GM18499 (cell line): ENCODE results near the gene SLC4A3.

ENCODE experiments used
- ATAC-seq: cut with Tn5 transposase; IDR thresholded peaks from one replicate; pipeline ENCODE4 v1.9.1; 2021; ENCODE audit warnings: moderate number of reproducible peaks; ENCODE audit not compliant: insufficient read depth, unreplicated experiment

SLC4A3 gene

GRCh38 chr2:219612577-219613286 lies 14.7 kb upstream of the SLC4A3 start:
- ATAC-seq, result peak; percentile 58

GRCh38 chr2:219613461-219614070 lies 13.9 kb upstream of the SLC4A3 start:
- no peak for ATAC-seq

- ATAC-seq, result no peak
These were observed 13.2 kb upstream of the SLC4A3 start for GRCh38 chr2:219614076-219614860.

GRCh38 chr2:219615036-219615435 lies 12.4 kb upstream of the SLC4A3 start:
- no peak for ATAC-seq

- ATAC-seq, result no peak
These were observed 11.5 kb upstream of the SLC4A3 start for GRCh38 chr2:219615894-219616293.

- ATAC-seq, result no peak
These were observed 10.9 kb upstream of the SLC4A3 start for GRCh38 chr2:219616550-219616949.

- no peak for ATAC-seq
These were observed 8.7 kb upstream of the SLC4A3 start for GRCh38 chr2:219618733-219619122.

GRCh38 chr2:219619235-219619634 lies 8.2 kb upstream of the SLC4A3 start:
- no peak for ATAC-seq

GRCh38 chr2:219620546-219620945 lies 6.9 kb upstream of the SLC4A3 start:
- ATAC-seq, result no peak

GRCh38 chr2:219621935-219622334 lies 5.5 kb upstream of the SLC4A3 start:
- no peak for ATAC-seq

GRCh38 chr2:219622472-219622871 lies 5.0 kb upstream of the SLC4A3 start:
- no peak for ATAC-seq

- no peak for ATAC-seq
These were observed 2.9 kb upstream of the SLC4A3 start for GRCh38 chr2:219624565-219624964.

- no peak for ATAC-seq
These were observed 2.3 kb upstream of the SLC4A3 start for GRCh38 chr2:219625179-219625578.

- no peak for ATAC-seq
These were observed 890 bp upstream of the SLC4A3 start for GRCh38 chr2:219626540-219626939.

- no peak for ATAC-seq
These were observed 980 bp downstream of the SLC4A3 start for GRCh38 chr2:219628235-219628985.

GRCh38 chr2:219628986-219629901 lies 1.8 kb downstream of the SLC4A3 start:
- no peak for ATAC-seq

- ATAC-seq, result no peak
These were observed 2.7 kb downstream of the SLC4A3 start for GRCh38 chr2:219629976-219630695.

GRCh38 chr2:219630770-219631405 lies 3.5 kb downstream of the SLC4A3 start:
- no peak for ATAC-seq
